Measurements from ENCODE around the gene PLCD3. TPM values are rescaled to one million over a fixed set of nuclear protein-coding genes. Genes with fewer than 3 reads are reported as not detected.

The PLCD3 gene
- total RNA-seq (100 to 1,000 TPM in 2 of 7 donors, 10 to 100 TPM in 5; 33.0 to 166 (median 84.9) TPM), polyA plus RNA-seq (10 to 100 TPM; 12.1 to 59.3 TPM)
- long read RNA-seq, donor 1, full-length matches to known transcripts, result 14 of 113 reads
- long read RNA-seq, donor 1, partial matches to known transcripts, result 85 of 113 reads
- long read RNA-seq, donor 1, other reads (novel, unspliced or antisense), result 14 of 113 reads
- long read RNA-seq, donor 2, full-length matches to known transcripts, result 1 of 1 reads
- long read RNA-seq, donor 2, partial matches to known transcripts, result 0 of 1 reads
- long read RNA-seq, donor 2, other reads (novel, unspliced or antisense), result 0 of 1 reads
- long read RNA-seq, donor 3, full-length matches to known transcripts, result 126 of 196 reads
- long read RNA-seq, donor 3, partial matches to known transcripts, result 34 of 196 reads
- long read RNA-seq, donor 3, other reads (novel, unspliced or antisense), result 36 of 196 reads

- WGBS, 3 donors, result 0% methylated on average over 7 to 35 of the region's 36 CpGs
- Histone ChIP-seq H3K27ac (peak within 1 kb of the TSS; percentile 79 to 98), H3K9me3 (no peaks in the 10 kb centered on the region), H3K4me3 (peak within 1 kb of the TSS; percentile 67), H3K27me3 (no peaks in the 10 kb centered on the region), H3K36me3 (no peaks in the 10 kb centered on the region), H3K4me1 (ENCODE audit: insufficient read depth) (peaks cover 19% of the 10 kb centered on the region)
- intact Hi-C loops (cut with DNase I), result loop anchor here in 2 of 4 donors (5.0 to 10.0 kb wide), 2 partner anchors 183 to 210 kb away; partner anchors contain the start of gene MAP3K14 (in 1 of the 2)
- no peak for DNase-seq
- TF ChIP-seq CTCF (IDR thresholded peaks at IDR 0.05) (no peak), POLR2A (IDR thresholded peaks at IDR 0.05) (no peak), EP300 (IDR thresholded peaks at IDR 0.05) (no peak)
Measured at GRCh38 chr17:45132320-45132571, at the start of gene PLCD3. PLCD3 (minus strand) TSS chr17:45132515; CDS start chr17:45132410, 105 bp downstream.

- no peak overlapping the region for H3K27ac ChIP-seq
- no peak overlapping the region for H3K4me3 ChIP-seq
- H3K36me3 ChIP-seq, result no peaks in the 10 kb centered on the region
- intact Hi-C loops (cut with DNase I), result no loop called here
- 82 to 92% (median 85%) methylated on average over 7 of the region's 7 CpGs for WGBS, 3 donors
- no peak for DNase-seq
- TF ChIP-seq EP300 (IDR thresholded peaks at IDR 0.05) (no peak), CTCF (IDR thresholded peaks at IDR 0.05) (no peak), POLR2A (IDR thresholded peaks at IDR 0.05) (no peak)
- peaks cover 2% of the 10 kb centered on the region for H3K4me1 ChIP-seq (ENCODE audit: insufficient read depth)
- no peaks in the 10 kb centered on the region for H3K9me3 ChIP-seq
- no peaks in the 10 kb centered on the region for H3K27me3 ChIP-seq
Measured at GRCh38 chr17:45177563-45177962, 45.2 kb upstream of the PLCD3 start.

- intact Hi-C loops (cut with DNase I), result no loop called here
- H3K36me3 ChIP-seq, result no peaks in the 10 kb centered on the region
- H3K27ac ChIP-seq, result no peak overlapping the region
- H3K4me3 ChIP-seq, result no peak overlapping the region
- no peaks in the 10 kb centered on the region for H3K9me3 ChIP-seq
- no peaks in the 10 kb centered on the region for H3K27me3 ChIP-seq
- no peak for DNase-seq
- TF ChIP-seq EP300 (IDR thresholded peaks at IDR 0.05) (no peak), POLR2A (IDR thresholded peaks at IDR 0.05) (no peak), CTCF (IDR thresholded peaks at IDR 0.05) (no peak)
- 70 to 77% (median 72%) methylated on average over 3 of the region's 3 CpGs for WGBS, 3 donors
- peaks cover 15% of the 10 kb centered on the region for H3K4me1 ChIP-seq (ENCODE audit: insufficient read depth)
Measured at GRCh38 chr17:45175759-45176115, 43.4 kb upstream of the PLCD3 start.

- TF ChIP-seq CTCF (IDR thresholded peaks at IDR 0.05), result no peak
- no peak for TF ChIP-seq POLR2A (IDR thresholded peaks at IDR 0.05)
- no peak for TF ChIP-seq EP300 (IDR thresholded peaks at IDR 0.05)
- 33 to 44% (median 33%) methylated on average over 10 of the region's 10 CpGs for WGBS, 3 donors
- no peaks in the 10 kb centered on the region for H3K9me3 ChIP-seq
- DNase-seq, result peak; percentile 37 to 64 (median 49)
- no peaks in the 10 kb centered on the region for H3K27me3 ChIP-seq
- no peak overlapping the region for H3K27ac ChIP-seq
- peaks cover 15% of the 10 kb centered on the region for H3K4me1 ChIP-seq (ENCODE audit: insufficient read depth)
- intact Hi-C loops (cut with DNase I), result no loop called here
- H3K36me3 ChIP-seq, result no peaks in the 10 kb centered on the region
- peak overlapping the region; percentile 20 for H3K4me3 ChIP-seq
Measured at GRCh38 chr17:45172541-45173286, 40.4 kb upstream of the PLCD3 start.
